Left ventricle myocardium inferior (tissue), 1 donor: ENCODE measurements around the gene AJAP1. TPM values are rescaled to one million over a fixed set of nuclear protein-coding genes. Genes with fewer than 3 reads are reported as not detected.

Experiments
- DNase-seq: peaks from one replicate; pipeline ENCODE4 v3.0.0-alpha.2; 2020
- H3K27ac ChIP-seq: fragments of 200-600 bp; replicated peaks from 2 replicates; pipeline ENCODE4 v1.8.0; 2021
- H3K27me3 ChIP-seq: fragments of 200-600 bp; 2 replicates; pipeline ENCODE4 v1.8.0; 2021; ENCODE audit warnings: low read depth
- H3K36me3 ChIP-seq: fragments of 200-600 bp; 2 replicates; pipeline ENCODE4 v1.8.0; 2021
- H3K4me1 ChIP-seq: fragments of 200-600 bp; 2 replicates; pipeline ENCODE4 v1.8.0; 2021
- H3K4me3 ChIP-seq: fragments of 200-600 bp; 2 replicates; pipeline ENCODE4 v1.8.0; 2021; ENCODE audit warnings: mild to moderate bottlenecking, moderate library complexity
- H3K9me3 ChIP-seq: fragments of 200-600 bp; replicated peaks from 2 replicates; pipeline ENCODE4 v1.8.0; 2021
- CTCF ChIP-seq: fragments of 200-600 bp; IDR thresholded peaks from 2 replicates; pipeline ENCODE4 v1.8.0; 2021; ENCODE audit warnings: antibody characterized with exemption, mild to moderate bottlenecking, borderline replicate concordance
- intact Hi-C: fragments of 100-400 bp; cut with micrococcal nuclease; formaldehyde crosslinking; loops from one replicate; pipeline ENCODE4 v1.11.0; 2022
- total RNA-seq: library from RNA; stranded (reverse); fragmentation: NEBNext Ultra II Directional; extraction: Animal tissue kit (Norgen Biotek cat#: 25700); gene quantifications from one replicate; pipeline ENCODE4 v1.2.1, GENCODE V29; 2021
- donor health status: DM: no; HTN: yes; CAD: no; lungs with severe emphysema.

Gene AJAP1
- total RNA-seq, 1 donor from 2014 or later = 0.16 TPM

GRCh38 chr1:4636644-4637380 is 17.6 kb upstream of the AJAP1 start:
- no peak overlapping the region for H3K4me3 ChIP-seq
- H3K9me3 ChIP-seq = no peaks in the 10 kb centered on the region
- no peaks in the 10 kb centered on the region for H3K4me1 ChIP-seq
- no peak for DNase-seq
- no peak overlapping the region for H3K27ac ChIP-seq
- H3K36me3 ChIP-seq = no peaks in the 10 kb centered on the region
- H3K27me3 ChIP-seq = peaks cover 70% of the 10 kb centered on the region
- intact Hi-C loops = no loop called here
- no peak for TF ChIP-seq CTCF

GRCh38 chr1:4637616-4638344 is 16.6 kb upstream of the AJAP1 start:
- intact Hi-C loops = no loop called here
- H3K9me3 ChIP-seq = no peaks in the 10 kb centered on the region

GRCh38 chr1:4638345-4638729 is 16.1 kb upstream of the AJAP1 start:
- H3K4me1 ChIP-seq = no peaks in the 10 kb centered on the region
- no peaks in the 10 kb centered on the region for H3K36me3 ChIP-seq
- H3K9me3 ChIP-seq = no peaks in the 10 kb centered on the region
- H3K27ac ChIP-seq = no peak overlapping the region
- no peak overlapping the region for H3K4me3 ChIP-seq
- no peak for DNase-seq
- intact Hi-C loops = no loop called here
- TF ChIP-seq CTCF = no peak
- H3K27me3 ChIP-seq = peaks cover 79% of the 10 kb centered on the region

More at GRCh38 chr1:4637616-4638344, 16.6 kb upstream of the AJAP1 start:
- DNase-seq = no peak
- H3K27me3 ChIP-seq = peaks cover 74% of the 10 kb centered on the region
- no peak overlapping the region for H3K4me3 ChIP-seq
- no peak overlapping the region for H3K27ac ChIP-seq
- H3K36me3 ChIP-seq = no peaks in the 10 kb centered on the region
- no peaks in the 10 kb centered on the region for H3K4me1 ChIP-seq
- TF ChIP-seq CTCF = no peak

GRCh38 chr1:4640931-4641330 is 13.5 kb upstream of the AJAP1 start:
- no peak for TF ChIP-seq CTCF
- H3K36me3 ChIP-seq = no peaks in the 10 kb centered on the region
- H3K4me1 ChIP-seq = no peaks in the 10 kb centered on the region
- no peaks in the 10 kb centered on the region for H3K9me3 ChIP-seq
- H3K27me3 ChIP-seq = peaks cover 88% of the 10 kb centered on the region
- H3K27ac ChIP-seq = no peak overlapping the region
- intact Hi-C loops = no loop called here
- H3K4me3 ChIP-seq = no peak overlapping the region
- no peak for DNase-seq

GRCh38 chr1:4647391-4647790 is 7.0 kb upstream of the AJAP1 start:
- no peak for TF ChIP-seq CTCF
- Histone ChIP-seq H3K36me3 (no peaks in the 10 kb centered on the region), H3K27ac (no peak overlapping the region), H3K9me3 (no peaks in the 10 kb centered on the region), H3K27me3 (peaks cover 87% of the 10 kb centered on the region), H3K4me3 (no peak overlapping the region), H3K4me1 (peaks cover 2% of the 10 kb centered on the region)
- no peak for DNase-seq
- intact Hi-C loops = no loop called here
